GM18867 (cell line): Measurements from ENCODE around the gene FBXL5.
A peak's percentile ranks its signal among the peaks of the same experiment; 100 is the strongest.

Experiments
- ATAC-seq: cut with Tn5 transposase; IDR thresholded peaks from one replicate; pipeline ENCODE4 v1.9.1; 2021; ENCODE audit warnings: mild to moderate bottlenecking, moderate library complexity; ENCODE audit not compliant: unreplicated experiment

Gene FBXL5

GRCh38 chr4:15676899-15677298, 21.7 kb upstream of the FBXL5 start:
- no peak for ATAC-seq

GRCh38 chr4:15676039-15676438, 20.9 kb upstream of the FBXL5 start:
- ATAC-seq = no peak

- ATAC-seq = no peak
These were observed 20.2 kb upstream of the FBXL5 start for GRCh38 chr4:15675356-15675755.

- ATAC-seq = no peak
These were observed 19.8 kb upstream of the FBXL5 start for GRCh38 chr4:15674926-15675325.

- ATAC-seq = no peak
These were observed 18.9 kb upstream of the FBXL5 start for GRCh38 chr4:15674046-15674445.

- no peak for ATAC-seq
These were observed 18.2 kb upstream of the FBXL5 start for GRCh38 chr4:15673337-15673736.

- ATAC-seq = no peak
These were observed 16.9 kb upstream of the FBXL5 start for GRCh38 chr4:15672101-15672500.

- ATAC-seq = no peak
These were observed 15.4 kb upstream of the FBXL5 start for GRCh38 chr4:15670576-15670975.

GRCh38 chr4:15668566-15669435, 13.6 kb upstream of the FBXL5 start:
- no peak for ATAC-seq

GRCh38 chr4:15667006-15667405, 11.8 kb upstream of the FBXL5 start:
- ATAC-seq = no peak

- ATAC-seq = no peak
These were observed 10.7 kb upstream of the FBXL5 start for GRCh38 chr4:15665753-15666365.

- ATAC-seq = no peak
These were observed 4.8 kb upstream of the FBXL5 start for GRCh38 chr4:15659768-15660570.

- no peak for ATAC-seq
These were observed 3.6 kb upstream of the FBXL5 start for GRCh38 chr4:15658781-15659180.

- ATAC-seq = no peak
These were observed 3.1 kb upstream of the FBXL5 start for GRCh38 chr4:15658136-15658770.

GRCh38 chr4:15657366-15657765, 2.2 kb upstream of the FBXL5 start:
- no peak for ATAC-seq

GRCh38 chr4:15656038-15656470, 897 bp upstream of the FBXL5 start:
- ATAC-seq = no peak

GRCh38 chr4:15654593-15655222, 449 bp downstream of the FBXL5 start:
- peak; percentile 55 for ATAC-seq

GRCh38 chr4:15653864-15654592, 1.1 kb downstream of the FBXL5 start:
- ATAC-seq = no peak

GRCh38 chr4:15653420-15653819, 1.7 kb downstream of the FBXL5 start:
- no peak for ATAC-seq

GRCh38 chr4:15652841-15653240, 2.3 kb downstream of the FBXL5 start:
- no peak for ATAC-seq
